CD4-positive, alpha-beta T cell (primary cell): ENCODE results near the gene CREB3L2. TPM values are rescaled to one million over a fixed set of nuclear protein-coding genes. Genes with fewer than 3 reads are reported as not detected.

ENCODE experiments used
- ATAC-seq: fragments of 200-7000 bp; cut with Tn5 transposase; one replicate; pipeline ENCODE4 v1.10.0; 2022; ENCODE audit warnings: mild to moderate bottlenecking; ENCODE audit not compliant: poor library complexity
- CTCF ChIA-PET: fragments of 350-600 bp; sonication (Branson Sonifier 250); formaldehyde crosslinking; loops from one replicate; lab custom pipeline; 2021; ENCODE audit warnings: antibody characterized with exemption, inconsistent platforms; lab: Charles Lee
- POLR2A ChIA-PET: fragments of 350-600 bp; sonication (Branson Sonifier 250); formaldehyde crosslinking; loops from one replicate; lab custom pipeline; 2021; ENCODE audit warnings: antibody characterized with exemption, inconsistent platforms; lab: Charles Lee
- DNase-seq, 14 experiments: peaks; one replicate each; pipeline ENCODE4 v3.0.0-alpha.2; 2013 to 2020; ENCODE audit warnings: mixed read lengths in 2 of 14
- H3K27ac ChIP-seq, 2 donors: one replicate each; pipeline versions ENCODE4 v1.5.1 to v1.7.0; 2013; ENCODE audit warnings: low read length in 2 of 2, low read depth in 1 of 2, mild to moderate bottlenecking in 1 of 2
- H3K27me3 ChIP-seq, 2 experiments: 1 replicate in 1 of 2; 2 replicates in 1 of 2; pipeline versions ENCODE4 v1.6.1 to v1.7.0; 2013; ENCODE audit warnings: low read length in 2 of 2, control low read depth in 1 of 2, mild to moderate bottlenecking in 1 of 2, moderate library complexity in 1 of 2; ENCODE audit not compliant: insufficient read depth in 2 of 2, control insufficient read depth in 1 of 2
- H3K36me3 ChIP-seq: one replicate; pipeline ENCODE4 v1.6.1; 2013; ENCODE audit warnings: low read length, control low read depth; ENCODE audit not compliant: insufficient read depth
- H3K4me1 ChIP-seq: one replicate; pipeline ENCODE4 v1.6.1; 2013; ENCODE audit warnings: low read length, control low read depth; ENCODE audit not compliant: insufficient read depth
- H3K4me3 ChIP-seq: one replicate; pipeline ENCODE4 v1.5.1; 2013; ENCODE audit warnings: mild to moderate bottlenecking, low read length, moderate library complexity
- H3K9me3 ChIP-seq, 2 experiments: 1 replicate in 1 of 2; 2 replicates in 1 of 2; pipeline versions ENCODE4 v1.6.1 to v1.7.0; 2013; ENCODE audit warnings: low read length in 2 of 2, mild to moderate bottlenecking in 2 of 2, control low read depth in 1 of 2, moderate library complexity in 1 of 2; ENCODE audit not compliant: control insufficient read depth in 1 of 2, insufficient read depth in 1 of 2
- H3K27ac Mint-ChIP-seq: one replicate; pipeline ENCODE4 v1.8.0; 2020; ENCODE audit warnings: mixed read lengths
- H3K27me3 Mint-ChIP-seq: one replicate; pipeline ENCODE4 v1.8.0; 2021; ENCODE audit warnings: mixed read lengths
- H3K36me3 Mint-ChIP-seq: one replicate; pipeline ENCODE4 v1.8.0; 2021; ENCODE audit warnings: low read depth, mixed read lengths
- H3K4me1 Mint-ChIP-seq: one replicate; pipeline ENCODE4 v1.8.0; 2021; ENCODE audit warnings: low read depth, mixed read lengths
- H3K4me3 Mint-ChIP-seq: one replicate; pipeline ENCODE4 v1.8.0; 2020; ENCODE audit warnings: mild to moderate bottlenecking, mixed read lengths
- H3K9me3 Mint-ChIP-seq: one replicate; pipeline ENCODE4 v1.8.0; 2020; ENCODE audit warnings: mixed read lengths
- intact Hi-C, 2 experiments: fragments of 100-400 bp; cut with DNase I in 1 of 2; cut with micrococcal nuclease in 1 of 2; formaldehyde crosslinking; loops; one replicate each; pipeline versions ENCODE4 v1.15.1 to v1.9.0; 2023 to 2025; cut with DNase I, micrococcal nuclease
- total RNA-seq, 174 experiments: library from RNA in 2 of 174; stranded (reverse) in 2 of 174; gene quantifications; one replicate each; pipeline ENCODE4 v1.2.3 and lab custom pipeline; 2021 to 2026
- TF ChIP-seq, protein P1 (sequence below): fragments of 200-600 bp; IDR thresholded peaks from one replicate; pipeline ENCODE4 v1.8.0; 2022; ENCODE audit warnings: antibody characterized with exemption, mild to moderate bottlenecking

The CREB3L2 gene
- total RNA-seq, 2 experiments from 2014 or later, result 11.7 to 12.9 TPM

DNA sequence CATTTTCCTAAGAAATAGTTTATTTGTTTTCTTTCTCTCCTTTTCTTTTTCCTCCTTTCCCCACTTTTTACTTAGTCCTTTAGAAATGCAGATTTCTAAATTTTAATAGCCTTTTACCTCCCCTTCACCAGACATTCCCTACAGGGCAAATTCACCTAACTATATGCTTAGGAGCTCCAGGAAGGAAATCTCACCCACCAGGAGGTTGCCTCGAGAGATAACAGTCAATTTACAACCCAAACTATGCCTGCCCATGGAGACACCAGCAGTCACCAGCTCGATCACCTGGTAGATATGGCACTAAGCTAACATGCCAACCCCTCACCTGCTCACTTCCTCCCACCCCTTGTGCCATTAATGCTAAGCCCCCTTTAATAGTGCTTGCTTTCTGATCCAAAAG is 25.2 kb upstream of the CREB3L2 start:
- H3K4me1 Mint-ChIP-seq, result no peaks in the 10 kb centered on the region
- Histone ChIP-seq H3K36me3 (no peaks in the 10 kb centered on the region), H3K4me1 (no peaks in the 10 kb centered on the region), H3K9me3 (peaks cover 0 to 4% of the 10 kb centered on the region in 2 experiments), H3K4me3 (no peak overlapping the region), H3K27ac (no peak overlapping the region), H3K27me3 (no peaks in the 10 kb centered on the region)
- ChIA-PET CTCF (no interaction called here), POLR2A (no interaction called here)
- H3K27ac Mint-ChIP-seq, result no peak overlapping the region
- H3K4me3 Mint-ChIP-seq, result no peak overlapping the region
- H3K36me3 Mint-ChIP-seq, result no peaks in the 10 kb centered on the region
- ATAC-seq (no peak), DNase-seq (no peak)
- peaks cover 4% of the 10 kb centered on the region for H3K9me3 Mint-ChIP-seq
- TF ChIP-seq, protein P1, sequence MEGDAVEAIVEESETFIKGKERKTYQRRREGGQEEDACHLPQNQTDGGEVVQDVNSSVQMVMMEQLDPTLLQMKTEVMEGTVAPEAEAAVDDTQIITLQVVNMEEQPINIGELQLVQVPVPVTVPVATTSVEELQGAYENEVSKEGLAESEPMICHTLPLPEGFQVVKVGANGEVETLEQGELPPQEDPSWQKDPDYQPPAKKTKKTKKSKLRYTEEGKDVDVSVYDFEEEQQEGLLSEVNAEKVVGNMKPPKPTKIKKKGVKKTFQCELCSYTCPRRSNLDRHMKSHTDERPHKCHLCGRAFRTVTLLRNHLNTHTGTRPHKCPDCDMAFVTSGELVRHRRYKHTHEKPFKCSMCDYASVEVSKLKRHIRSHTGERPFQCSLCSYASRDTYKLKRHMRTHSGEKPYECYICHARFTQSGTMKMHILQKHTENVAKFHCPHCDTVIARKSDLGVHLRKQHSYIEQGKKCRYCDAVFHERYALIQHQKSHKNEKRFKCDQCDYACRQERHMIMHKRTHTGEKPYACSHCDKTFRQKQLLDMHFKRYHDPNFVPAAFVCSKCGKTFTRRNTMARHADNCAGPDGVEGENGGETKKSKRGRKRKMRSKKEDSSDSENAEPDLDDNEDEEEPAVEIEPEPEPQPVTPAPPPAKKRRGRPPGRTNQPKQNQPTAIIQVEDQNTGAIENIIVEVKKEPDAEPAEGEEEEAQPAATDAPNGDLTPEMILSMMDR, result no peak
- H3K27me3 Mint-ChIP-seq, result no peaks in the 10 kb centered on the region
- intact Hi-C loops, result no loop called here

DNA sequence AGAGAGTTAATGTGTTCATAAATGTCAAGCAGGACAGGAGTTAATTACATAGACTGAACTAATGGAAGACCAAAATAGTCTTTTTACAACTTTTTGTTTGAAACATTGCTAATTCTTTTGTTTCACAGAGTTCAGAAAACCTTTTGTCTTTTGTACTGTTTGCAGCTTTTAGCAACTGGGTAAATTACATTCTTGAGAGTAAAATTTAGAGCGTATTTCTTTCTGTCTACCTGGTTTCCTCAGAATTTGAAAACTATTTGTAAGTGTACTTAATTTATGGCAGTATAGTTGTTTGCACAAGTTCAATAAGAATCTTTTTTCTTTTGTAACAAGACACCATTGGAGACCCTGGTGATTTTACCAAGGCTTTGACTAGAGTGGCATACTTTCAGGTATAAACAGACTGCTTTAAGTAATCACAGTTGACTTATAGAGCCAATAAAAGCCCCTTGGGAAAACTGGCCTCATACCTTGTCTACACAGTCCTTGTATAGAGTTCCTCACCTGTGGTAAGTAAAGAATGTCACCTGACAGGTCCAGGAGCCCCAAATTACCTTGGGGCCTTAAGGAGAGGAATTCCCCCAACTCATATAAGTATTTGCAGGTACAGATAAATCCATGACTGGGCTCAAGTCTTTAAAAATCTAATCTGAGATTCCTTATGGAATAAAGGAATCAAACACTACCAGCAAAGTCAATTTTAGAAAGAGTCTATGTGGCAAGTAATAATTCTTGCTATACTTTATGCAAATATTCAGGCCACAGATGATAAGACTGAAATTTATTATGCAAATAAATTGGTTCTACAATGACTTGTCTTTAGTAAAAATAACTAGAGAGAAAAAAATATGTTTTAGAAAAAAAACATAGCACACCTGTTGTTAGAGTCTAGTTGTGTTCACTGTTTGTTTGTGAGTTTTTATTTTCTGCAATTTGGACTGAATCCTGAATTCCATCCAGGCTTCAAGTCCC is 23.6 kb upstream of the CREB3L2 start:
- ChIA-PET POLR2A (no interaction called here), CTCF (interaction anchor here (0.7 kb wide), 1 partner anchor 10 kb away, joined by 3 read pairs; no protein-coding TSS in a partner anchor)
- TF ChIP-seq, protein P1, result no peak
- no peak overlapping the region for H3K27ac ChIP-seq
- intact Hi-C loops, result no loop called here
- no peaks in the 10 kb centered on the region for H3K4me1 ChIP-seq
- no peak for ATAC-seq
- Mint-ChIP-seq H3K9me3 (peaks cover 4% of the 10 kb centered on the region), H3K36me3 (no peaks in the 10 kb centered on the region), H3K27me3 (no peaks in the 10 kb centered on the region), H3K4me3 (no peak overlapping the region), H3K27ac (no peak overlapping the region), H3K4me1 (no peaks in the 10 kb centered on the region)
- no peaks in the 10 kb centered on the region for H3K36me3 ChIP-seq
- H3K4me3 ChIP-seq, result no peak overlapping the region
- DNase-seq, result no peak
- peaks cover 0 to 4% of the 10 kb centered on the region in 2 experiments for H3K9me3 ChIP-seq
- no peaks in the 10 kb centered on the region for H3K27me3 ChIP-seq

- ChIA-PET CTCF (interaction anchor here (0.7 kb wide), 1 partner anchor 10 kb away, joined by 3 read pairs; no protein-coding TSS in a partner anchor), POLR2A (no interaction called here)
- H3K4me3 Mint-ChIP-seq, result no peak overlapping the region
- TF ChIP-seq, protein P1, result no peak
- H3K4me3 ChIP-seq, result no peak overlapping the region
- H3K4me1 Mint-ChIP-seq, result no peaks in the 10 kb centered on the region
- H3K9me3 Mint-ChIP-seq, result peaks cover 4% of the 10 kb centered on the region
- no peaks in the 10 kb centered on the region for H3K27me3 Mint-ChIP-seq
- H3K27ac ChIP-seq, result no peak overlapping the region
- H3K36me3 ChIP-seq, result no peaks in the 10 kb centered on the region
- H3K27me3 ChIP-seq, result no peaks in the 10 kb centered on the region
- DNase-seq, result no peak
- no peaks in the 10 kb centered on the region for H3K4me1 ChIP-seq
- H3K36me3 Mint-ChIP-seq, result no peaks in the 10 kb centered on the region
- intact Hi-C loops, result no loop called here
- no peak for ATAC-seq
- no peak overlapping the region for H3K27ac Mint-ChIP-seq
- H3K9me3 ChIP-seq, result peaks cover 0 to 4% of the 10 kb centered on the region in 2 experiments
These were observed 22.9 kb upstream of the CREB3L2 start for GRCh38 chr7:138024765-138025164.
